K562 (cell line): Measurements from ENCODE around the gene FDX2. TPM values are rescaled to one million over a fixed set of nuclear protein-coding genes. Genes with fewer than 3 reads are reported as not detected.
A peak's percentile ranks its signal among the peaks of the same experiment; 100 is the strongest.

Experiments used
- CBFB ChIP-seq: sonication (generic); formaldehyde crosslinking; IDR thresholded peaks from 2 replicates; pipeline ENCODE4 v1.4.0; 2020; ENCODE audit warnings: mild to moderate bottlenecking, missing genetic modification reagents
- FOSL1 ChIP-seq: fragments of 200-800 bp; sonication (Bioruptor generic); conservative IDR thresholded peaks from 2 replicates; pipeline ENCODE4 v1.6.1; 2016; ENCODE audit warnings: missing genetic modification characterization, missing compliant biosample characterization
- FOXK2 ChIP-seq, 2 experiments: fragments of 450-650 bp; IDR thresholded peaks in 1 of 2; conservative IDR thresholded peaks in 1 of 2; 2 replicates each; pipeline ENCODE4 v1.6.1; 2016; ENCODE audit warnings: low read depth in 2 of 2, mild to moderate bottlenecking in 1 of 2
- HMG20B ChIP-seq: fragments of 250-450 bp; sonication (Bioruptor Pico); IDR thresholded peaks from 2 replicates; pipeline ENCODE4 v1.5.0; 2021; ENCODE audit warnings: mild to moderate bottlenecking
- ILK ChIP-seq: fragments of 450-650 bp; IDR thresholded peaks from 2 replicates; pipeline ENCODE4 v1.6.1; 2016; ENCODE audit warnings: missing genetic modification characterization, low read depth, mild to moderate bottlenecking, missing compliant biosample characterization, moderate library complexity, borderline replicate concordance
- MAFK ChIP-seq: IDR thresholded peaks from 2 replicates; pipeline ENCODE4 v1.6.1; 2011; ENCODE audit warnings: low read length, improper control_type of control experiment
- MCM2 ChIP-seq: fragments of 450-650 bp; IDR thresholded peaks from 2 replicates; pipeline ENCODE4 v1.6.1; 2017; ENCODE audit warnings: low read depth, mild to moderate bottlenecking
- NFIX ChIP-seq: fragments of 250-450 bp; sonication (Bioruptor Pico); IDR thresholded peaks from 2 replicates; pipeline ENCODE4 v1.4.0; 2020; ENCODE audit warnings: low read depth, mild to moderate bottlenecking, moderate library complexity
- SAFB2 ChIP-seq: fragments of 200-400 bp; formaldehyde crosslinking; IDR thresholded peaks from 2 replicates; pipeline ENCODE4 v1.6.1; 2018; ENCODE audit warnings: borderline replicate concordance, low read length, low read depth, moderate library complexity; ENCODE audit not compliant: severe bottlenecking
- SOX6 ChIP-seq: fragments of 450-650 bp; IDR thresholded peaks from 2 replicates; pipeline ENCODE4 v1.6.1; 2014; ENCODE audit warnings: mild to moderate bottlenecking
- SP1 ChIP-seq: sonication (generic); formaldehyde crosslinking; IDR thresholded peaks from 2 replicates; pipeline ENCODE4 v1.8.1; 2022; ENCODE audit warnings: mild to moderate bottlenecking, missing genetic modification reagents
- SREBF2 ChIP-seq: sonication (generic); formaldehyde crosslinking; IDR thresholded peaks from 2 replicates; pipeline ENCODE4 v1.4.0; 2020; ENCODE audit warnings: mild to moderate bottlenecking, missing genetic modification reagents
- TBL1XR1 ChIP-seq, 2 experiments: IDR thresholded peaks; 2 replicates each; pipeline ENCODE4 v1.6.1; 2012; ENCODE audit warnings: improper control_type of control experiment in 2 of 2, low read length in 2 of 2, mild to moderate bottlenecking in 1 of 2
- ZBTB17 ChIP-seq: fragments of 450-650 bp; formaldehyde crosslinking; IDR thresholded peaks from 2 replicates; pipeline ENCODE4 v1.4.0; 2020; ENCODE audit warnings: mild to moderate bottlenecking
- ZFP1 ChIP-seq: fragments of 450-650 bp; formaldehyde crosslinking; IDR thresholded peaks from 2 replicates; pipeline ENCODE4 v1.4.0; 2020; ENCODE audit warnings: mild to moderate bottlenecking, mixed read lengths
- ZNF263 ChIP-seq: sonication (generic); formaldehyde crosslinking; IDR thresholded peaks from 2 replicates; pipeline ENCODE4 v1.8.0; 2022; ENCODE audit warnings: mild to moderate bottlenecking, missing genetic modification reagents, borderline replicate concordance
- ZNF717 ChIP-seq: fragments of 250-450 bp; sonication (Bioruptor Pico); IDR thresholded peaks from 2 replicates; pipeline ENCODE4 v1.5.0; 2021
- polyA plus RNA-seq, 8 experiments: library from polyadenylated mRNA; depleted of rRNA in 4 of 8; stranded (reverse) in 5 of 8; unstranded in 3 of 8; fragments of >200 nt; fragmentation: Nextera tagmentation in 2 of 8; fragmentation: Illumina TruSeq in 1 of 8; extraction: Ambion mirVana in 2 of 8; extraction: Trizol in 1 of 8; gene quantifications; 2 replicates each; pipeline versions ENCODE4 v1.2.1 to v1.2.3, GENCODE V29; 2011 to 2014; ENCODE audit warnings: inconsistent platforms in 1 of 8, missing spikeins in 1 of 8
- total RNA-seq, 7 experiments: library from RNA; depleted of rRNA in 6 of 7; stranded (reverse); fragments of >200 nt in 6 of 7; fragmentation: Illumina TruSeq in 2 of 7; extraction: Trizol in 2 of 7; gene quantifications; 2 replicates each; pipeline versions ENCODE4 v1.2.1 to v1.2.3, GENCODE V29; 2011 to 2021; ENCODE audit warnings: low replicate concordance in 1 of 7
- TF ChIP-seq, protein P1 (sequence below), 2 experiments: IDR thresholded peaks; 2 replicates each; pipeline ENCODE4 v1.6.1; 2011; ENCODE audit warnings: borderline replicate concordance in 1 of 2, control low read depth in 1 of 2, low read depth in 1 of 2, low read length in 1 of 2, mild to moderate bottlenecking in 1 of 2, mixed read lengths in 1 of 2, moderate library complexity in 1 of 2; ENCODE audit not compliant: insufficient read depth in 1 of 2, insufficient read length in 1 of 2, poor library complexity in 1 of 2, severe bottlenecking in 1 of 2; ENCODE audit errors: extremely low read depth in 1 of 2
- TF ChIP-seq, protein P2 (sequence below), 2 experiments: fragments of 200-800 bp in 1 of 2; sonication (Bioruptor generic) in 1 of 2; sonication (generic) in 1 of 2; formaldehyde crosslinking in 1 of 2; IDR thresholded peaks in 1 of 2; conservative IDR thresholded peaks in 1 of 2; 2 replicates each; pipeline versions ENCODE4 v1.5.0 to v1.6.1; 2016 to 2020; ENCODE audit warnings: missing compliant biosample characterization in 1 of 2, missing genetic modification characterization in 1 of 2, missing genetic modification reagents in 1 of 2
- TF ChIP-seq, protein P3 (sequence below): fragments of 450-650 bp; formaldehyde crosslinking; IDR thresholded peaks from 2 replicates; pipeline ENCODE4 v1.4.0; 2020; ENCODE audit warnings: mild to moderate bottlenecking, mixed read lengths

The FDX2 gene
- total and polyA plus RNA-seq, 9 of the 15 experiments (the other 6 are each of a cell fraction or from before 2014, with no cell fraction given), result 2.5 to 49.8 (median 29.7) TPM

DNA sequence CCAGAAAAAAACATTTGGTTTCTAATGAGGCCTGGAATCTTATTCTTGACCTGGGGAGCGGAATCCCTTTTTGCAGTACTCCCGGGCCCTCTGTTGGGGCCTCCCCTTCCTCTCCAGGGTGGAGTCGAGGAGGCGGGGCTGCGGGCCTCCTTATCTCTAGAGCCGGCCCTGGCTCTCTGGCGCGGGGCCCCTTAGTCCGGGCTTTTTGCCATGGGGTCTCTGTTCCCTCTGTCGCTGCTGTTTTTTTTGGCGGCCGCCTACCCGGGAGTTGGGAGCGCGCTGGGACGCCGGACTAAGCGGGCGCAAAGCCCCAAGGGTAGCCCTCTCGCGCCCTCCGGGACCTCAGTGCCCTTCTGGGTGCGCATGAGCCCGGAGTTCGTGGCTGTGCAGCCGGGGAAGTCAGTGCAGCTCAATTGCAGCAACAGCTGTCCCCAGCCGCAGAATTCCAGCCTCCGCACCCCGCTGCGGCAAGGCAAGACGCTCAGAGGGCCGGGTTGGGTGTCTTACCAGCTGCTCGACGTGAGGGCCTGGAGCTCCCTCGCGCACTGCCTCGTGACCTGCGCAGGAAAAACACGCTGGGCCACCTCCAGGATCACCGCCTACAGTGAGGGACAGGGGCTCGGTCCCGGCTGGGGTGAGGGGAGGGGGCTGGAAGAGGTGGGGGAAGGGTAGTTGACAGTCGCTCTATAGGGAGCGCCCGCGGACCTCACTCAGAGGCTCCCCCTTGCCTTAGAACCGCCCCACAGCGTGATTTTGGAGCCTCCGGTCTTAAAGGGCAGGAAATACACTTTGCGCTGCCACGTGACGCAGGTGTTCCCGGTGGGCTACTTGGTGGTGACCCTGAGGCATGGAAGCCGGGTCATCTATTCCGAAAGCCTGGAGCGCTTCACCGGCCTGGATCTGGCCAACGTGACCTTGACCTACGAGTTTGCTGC, 28.7 kb downstream of the FDX2 start, which contains the start of gene ICAM4 (continued):
- TF ChIP-seq NFIX (CRISPR knock-in tag), result peak; percentile 9; the same call in 1 of the 2 replicates
- no peak for TF ChIP-seq SAFB2
- TF ChIP-seq SREBF2 (CRISPR knock-in tag), result no peak
- TF ChIP-seq SP1 (CRISPR knock-in tag), result peak; percentile 44; the same call in 1 of the 2 replicates
- peak; percentile 79; the same call in 1 of the 2 replicates for TF ChIP-seq ZBTB17 (CRISPR knock-in tag)
- no peak for TF ChIP-seq MAFK
- TF ChIP-seq SOX6, result peak; percentile 47; the same call in 1 of the 2 replicates
- TF ChIP-seq ILK (tag), result no peak
- TF ChIP-seq HMG20B (CRISPR knock-in tag), result 0 out of 2 replicates have a peak, but pooled peaks have one; percentile 70
- TF ChIP-seq CBFB (CRISPR knock-in tag), result 0 out of 2 replicates have a peak, but pooled peaks have one; percentile 51
- peak; percentile 11; the same call in 1 of the 2 replicates for TF ChIP-seq FOSL1 (tag)
- TF ChIP-seq ZNF263, result peak; percentile 73
- TF ChIP-seq, protein P1, sequence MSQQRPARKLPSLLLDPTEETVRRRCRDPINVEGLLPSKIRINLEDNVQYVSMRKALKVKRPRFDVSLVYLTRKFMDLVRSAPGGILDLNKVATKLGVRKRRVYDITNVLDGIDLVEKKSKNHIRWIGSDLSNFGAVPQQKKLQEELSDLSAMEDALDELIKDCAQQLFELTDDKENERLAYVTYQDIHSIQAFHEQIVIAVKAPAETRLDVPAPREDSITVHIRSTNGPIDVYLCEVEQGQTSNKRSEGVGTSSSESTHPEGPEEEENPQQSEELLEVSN (IDR thresholded peaks at IDR 0.05; ENCODE audit: borderline replicate concordance in 1 of 2, extremely low read depth in 1 of 2, insufficient read depth in 1 of 2, insufficient read length in 1 of 2, low read depth in 1 of 2, low read length in 1 of 2, poor library complexity in 1 of 2, severe bottlenecking in 1 of 2), result peak; percentile 78 to 89
- TF ChIP-seq TBL1XR1 (IDR thresholded peaks at IDR 0.05; ENCODE audit: low read length in 2 of 2), result 0 out of 4 replicates have a peak, but pooled peaks of 1 of the 2 experiments have one; percentile 8
- TF ChIP-seq ZFP1, result no peak
- TF ChIP-seq, protein P2, sequence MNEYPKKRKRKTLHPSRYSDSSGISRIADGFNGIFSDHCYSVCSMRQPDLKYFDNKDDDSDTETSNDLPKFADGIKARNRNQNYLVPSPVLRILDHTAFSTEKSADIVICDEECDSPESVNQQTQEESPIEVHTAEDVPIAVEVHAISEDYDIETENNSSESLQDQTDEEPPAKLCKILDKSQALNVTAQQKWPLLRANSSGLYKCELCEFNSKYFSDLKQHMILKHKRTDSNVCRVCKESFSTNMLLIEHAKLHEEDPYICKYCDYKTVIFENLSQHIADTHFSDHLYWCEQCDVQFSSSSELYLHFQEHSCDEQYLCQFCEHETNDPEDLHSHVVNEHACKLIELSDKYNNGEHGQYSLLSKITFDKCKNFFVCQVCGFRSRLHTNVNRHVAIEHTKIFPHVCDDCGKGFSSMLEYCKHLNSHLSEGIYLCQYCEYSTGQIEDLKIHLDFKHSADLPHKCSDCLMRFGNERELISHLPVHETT (CRISPR knock-in tag; conservative IDR thresholded peaks at IDR 0.05 in 1 of 2, IDR thresholded peaks at IDR 0.05 in 1 of 2), result no peak
- TF ChIP-seq MCM2, result no peak
- TF ChIP-seq ZNF717 (CRISPR knock-in tag), result peak; percentile 8; the same call in 1 of the 2 replicates
- TF ChIP-seq, protein P3, sequence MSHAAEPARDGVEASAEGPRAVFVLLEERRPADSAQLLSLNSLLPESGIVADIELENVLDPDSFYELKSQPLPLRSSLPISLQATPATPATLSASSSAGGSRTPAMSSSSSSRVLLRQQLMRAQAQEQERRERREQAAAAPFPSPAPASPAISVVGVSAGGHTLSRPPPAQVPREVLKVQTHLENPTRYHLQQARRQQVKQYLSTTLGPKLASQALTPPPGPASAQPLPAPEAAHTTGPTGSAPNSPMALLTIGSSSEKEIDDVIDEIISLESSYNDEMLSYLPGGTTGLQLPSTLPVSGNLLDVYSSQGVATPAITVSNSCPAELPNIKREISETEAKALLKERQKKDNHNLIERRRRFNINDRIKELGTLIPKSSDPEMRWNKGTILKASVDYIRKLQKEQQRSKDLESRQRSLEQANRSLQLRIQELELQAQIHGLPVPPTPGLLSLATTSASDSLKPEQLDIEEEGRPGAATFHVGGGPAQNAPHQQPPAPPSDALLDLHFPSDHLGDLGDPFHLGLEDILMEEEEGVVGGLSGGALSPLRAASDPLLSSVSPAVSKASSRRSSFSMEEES (CRISPR knock-in tag), result no peak
- no peak for TF ChIP-seq FOXK2 (conservative IDR thresholded peaks at IDR 0.05 in 1 of 2, IDR thresholded peaks at IDR 0.05 in 1 of 2; ENCODE audit: low read depth in 2 of 2)
